Trophoblast cell (in vitro differentiated cells and primary cell): ENCODE measurements around the gene NELFE.
"Not testable (repeated sequence)": the region's sequence is repeated elsewhere in the genome, so short reads cannot be mapped to it uniquely, and the experiment has no call there.

ENCODE experiments used
- DNase-seq, 2 donors: peaks; one replicate each; pipeline ENCODE4 v3.0.0-alpha.2; 2016
- H2AFZ ChIP-seq: 2 replicates; pipeline ENCODE4 v1.6.1; 2013; ENCODE audit warnings: low read length, moderate library complexity, mild to moderate bottlenecking; ENCODE audit not compliant: insufficient read depth, poor library complexity
- H2AK5ac ChIP-seq: 2 replicates; pipeline ENCODE4 v1.6.1; 2013; ENCODE audit warnings: mild to moderate bottlenecking, low read length
- H2BK120ac ChIP-seq: 2 replicates; pipeline ENCODE4 v1.6.1; 2013; ENCODE audit warnings: low read length, mild to moderate bottlenecking, moderate library complexity; ENCODE audit not compliant: insufficient read depth, poor library complexity
- H2BK12ac ChIP-seq: 2 replicates; pipeline ENCODE4 v1.6.1; 2013; ENCODE audit warnings: mild to moderate bottlenecking, low read length, moderate library complexity
- H2BK5ac ChIP-seq: 2 replicates; pipeline ENCODE4 v1.6.1; 2013; ENCODE audit warnings: low read length, low read depth, moderate library complexity, mild to moderate bottlenecking; ENCODE audit not compliant: poor library complexity
- H3K14ac ChIP-seq: 2 replicates; pipeline ENCODE4 v1.6.1; 2013; ENCODE audit warnings: mild to moderate bottlenecking, low read length
- H3K18ac ChIP-seq: 2 replicates; pipeline ENCODE4 v1.6.1; 2013; ENCODE audit warnings: mild to moderate bottlenecking, low read length
- H3K23ac ChIP-seq: 2 replicates; pipeline ENCODE4 v1.6.1; 2013; ENCODE audit warnings: low read length
- H3K27ac ChIP-seq: 2 replicates; pipeline ENCODE4 v1.5.1; 2013; ENCODE audit warnings: low read depth, mild to moderate bottlenecking, inconsistent platforms, low read length, moderate library complexity
- H3K27me3 ChIP-seq: 2 replicates; pipeline ENCODE4 v1.6.1; 2013; ENCODE audit warnings: inconsistent platforms, mild to moderate bottlenecking, low read length, moderate library complexity; ENCODE audit not compliant: insufficient read depth
- H3K36me3 ChIP-seq, 2 experiments: 1 replicate in 1 of 2; 2 replicates in 1 of 2; pipeline ENCODE4 v1.6.1; 2013; ENCODE audit warnings: low read length in 2 of 2, mild to moderate bottlenecking in 2 of 2, moderate library complexity in 1 of 2; ENCODE audit not compliant: insufficient read depth in 2 of 2, control insufficient read depth in 1 of 2
- H3K4ac ChIP-seq: 2 replicates; pipeline ENCODE4 v1.6.1; 2013; ENCODE audit warnings: low read depth, mild to moderate bottlenecking, low read length, moderate library complexity
- H3K4me1 ChIP-seq, 2 experiments: 1 replicate in 1 of 2; 2 replicates in 1 of 2; pipeline ENCODE4 v1.6.1; 2013; ENCODE audit warnings: low read length in 2 of 2, mild to moderate bottlenecking in 2 of 2, moderate library complexity in 1 of 2; ENCODE audit not compliant: insufficient read depth in 2 of 2, control insufficient read depth in 1 of 2
- H3K4me2 ChIP-seq: 2 replicates; pipeline ENCODE4 v1.6.1; 2013; ENCODE audit warnings: inconsistent platforms, mild to moderate bottlenecking, low read length, moderate library complexity
- H3K4me3 ChIP-seq: 2 replicates; pipeline ENCODE4 v1.5.1; 2013; ENCODE audit warnings: mild to moderate bottlenecking, low read depth, low read length, inconsistent platforms
- H3K79me1 ChIP-seq: one replicate; pipeline ENCODE4 v1.6.1; 2013; ENCODE audit warnings: low read length
- H3K79me2 ChIP-seq: 2 replicates; pipeline ENCODE4 v1.6.1; 2013; ENCODE audit warnings: low read length, mild to moderate bottlenecking; ENCODE audit not compliant: control insufficient read depth, insufficient read depth, poor library complexity
- H3K9ac ChIP-seq: 2 replicates; pipeline ENCODE4 v1.6.1; 2013; ENCODE audit warnings: mild to moderate bottlenecking, low read length
- H3K9me3 ChIP-seq: 2 replicates; pipeline ENCODE4 v1.6.1; 2013; ENCODE audit warnings: low read depth, mild to moderate bottlenecking, control low read depth, inconsistent platforms, low read length; ENCODE audit not compliant: insufficient read depth
- H4K12ac ChIP-seq: 2 replicates; pipeline ENCODE4 v1.6.1; 2013; ENCODE audit warnings: low read depth, mild to moderate bottlenecking, low read length, moderate library complexity
- H4K8ac ChIP-seq: 2 replicates; pipeline ENCODE4 v1.6.1; 2013; ENCODE audit warnings: low read depth, mild to moderate bottlenecking, low read length, moderate library complexity
- H4K91ac ChIP-seq: one replicate; pipeline ENCODE4 v1.6.1; 2013; ENCODE audit warnings: low read depth, mild to moderate bottlenecking, low read length, moderate library complexity
- WGBS: extraction: QIAGEN DNeasy Blood & Tissue Kit; methylation state at CpG from one replicate; pipeline ENCODE4 v1.1.7; 2013; ENCODE audit warnings: missing lambda C conversion rate; ENCODE audit not compliant: insufficient read length, insufficient coverage; ENCODE audit errors: extremely low coverage; 5-methylcytosine and 5-hydroxymethylcytosine counted together

Gene NELFE

DNA sequence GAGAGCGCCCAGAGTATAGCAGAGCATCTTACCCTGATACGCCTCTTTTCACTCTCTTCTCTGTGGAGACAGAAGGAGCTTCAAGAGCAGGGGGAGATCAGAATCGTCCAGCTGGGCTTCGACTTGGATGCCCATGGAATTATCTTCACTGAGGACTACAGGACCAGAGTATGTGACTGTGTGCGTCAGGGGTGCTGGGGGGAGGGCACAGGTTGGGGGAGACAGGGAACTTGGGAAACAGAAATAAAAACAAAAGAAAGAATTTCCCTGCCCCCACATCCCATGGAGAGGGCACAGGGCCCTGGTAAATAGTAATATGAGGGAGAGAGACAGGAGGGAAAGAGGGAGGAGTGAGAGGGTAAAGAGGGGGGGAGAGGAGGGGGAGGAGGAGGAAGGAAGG lies 20.1 kb upstream of the NELFE start:
- DNase-seq, result no peak
- Histone ChIP-seq H3K27me3 (no peaks in the 10 kb centered on the region), H3K18ac (no peak overlapping the region), H3K23ac (no peak overlapping the region), H3K9ac (no peak overlapping the region), H2BK5ac (no peak overlapping the region), H3K79me2 (no peaks in the 10 kb centered on the region), H3K79me1 (no peaks in the 10 kb centered on the region), H3K36me3 (peaks cover 8 to 10% of the 10 kb centered on the region in 2 experiments), H4K12ac (no peak overlapping the region), H3K4ac (no peak overlapping the region), H3K4me3 (no peak overlapping the region), H3K14ac (no peak overlapping the region), H4K91ac (no peak overlapping the region), H2BK120ac (no peak overlapping the region), H2AK5ac (no peak overlapping the region), H3K4me2 (no peak overlapping the region), H2AFZ (no peak overlapping the region), H2BK12ac (no peak overlapping the region), H3K9me3 (no peaks in the 10 kb centered on the region), H3K27ac (no peak overlapping the region), H3K4me1 (no peaks in the 10 kb centered on the region), H4K8ac (no peak overlapping the region)
- no CpG with 5 or more reads among the region's 5 CpGs for WGBS

DNA sequence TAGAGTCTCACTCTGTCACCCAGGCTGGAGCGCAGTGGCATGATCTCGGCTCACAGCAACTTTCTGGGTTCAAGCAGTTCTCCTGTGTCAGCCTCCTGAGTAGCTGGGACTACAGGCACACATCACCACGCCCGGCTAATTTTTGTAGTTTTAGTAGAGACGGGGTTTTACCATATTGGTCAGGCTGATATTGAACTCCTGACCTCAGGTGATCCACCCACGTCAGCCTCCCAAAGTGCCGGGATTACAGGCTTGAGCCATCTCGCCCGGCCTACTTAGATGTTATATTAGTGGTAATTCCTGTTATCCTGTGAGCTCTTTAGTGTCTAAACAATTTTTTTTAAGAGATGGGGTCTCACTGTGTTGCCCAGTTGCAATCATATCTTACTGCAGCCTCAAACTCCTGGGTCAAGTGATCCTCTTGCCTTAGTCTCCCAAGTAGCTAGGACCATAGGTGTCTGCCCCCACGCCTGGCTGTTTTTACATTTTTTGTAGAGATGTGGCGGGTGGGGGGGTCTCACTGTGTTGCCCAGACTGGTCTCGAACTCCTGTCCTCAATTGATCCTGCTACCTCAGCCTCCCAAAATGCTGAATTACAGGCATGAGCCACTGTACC lies 19.2 kb upstream of the NELFE start:
- WGBS, result no CpG with 5 or more reads among the region's 12 CpGs
- H3K27me3 ChIP-seq, result no peaks in the 10 kb centered on the region

DNA sequence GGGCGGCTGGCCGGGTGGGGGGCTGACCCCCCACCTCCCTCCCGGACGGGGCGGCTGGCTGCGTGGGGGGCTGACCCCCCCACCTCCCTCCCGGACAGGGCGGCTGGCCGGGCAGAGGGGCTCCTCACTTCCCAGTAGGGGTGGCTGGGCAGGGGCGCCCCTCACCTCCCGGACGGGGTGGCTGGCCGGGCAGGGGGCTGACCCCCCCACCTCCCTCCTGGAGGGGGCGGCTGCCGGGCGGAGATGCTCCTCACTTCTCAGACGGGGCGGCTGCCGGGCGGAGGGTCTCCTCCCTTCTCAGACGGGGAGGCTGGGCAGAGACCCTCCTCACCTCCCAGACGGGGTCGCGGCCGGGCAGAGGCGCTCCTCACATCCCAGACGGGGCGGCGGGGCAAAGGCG lies 17.3 kb upstream of the NELFE start:
- H3K9me3 ChIP-seq, H2BK5ac ChIP-seq, H3K9ac ChIP-seq, H4K12ac ChIP-seq, H3K36me3 ChIP-seq, H3K14ac ChIP-seq, H2BK120ac ChIP-seq, H3K18ac ChIP-seq, H3K27me3 ChIP-seq, H2AK5ac ChIP-seq, DNase-seq, H3K4me3 ChIP-seq, H2BK12ac ChIP-seq, H4K91ac ChIP-seq, H3K4ac ChIP-seq, H3K79me2 ChIP-seq, H3K23ac ChIP-seq, H2AFZ ChIP-seq, H3K4me2 ChIP-seq, H3K27ac ChIP-seq, H4K8ac ChIP-seq: not testable (repeated sequence)
- Histone ChIP-seq H3K79me1 (peaks cover 11% of the 10 kb centered on the region), H3K4me1 (peaks cover 9 to 12% of the 10 kb centered on the region in 2 experiments)
- no CpG with 5 or more reads among the region's 30 CpGs for WGBS

More for the DNA sequence above, 19.2 kb upstream of the NELFE start:
- DNase-seq, result no peak
- no peak overlapping the region for H3K14ac ChIP-seq
- H3K4me2 ChIP-seq, result no peak overlapping the region
- no peak overlapping the region for H2AK5ac ChIP-seq
- H3K23ac ChIP-seq, result no peak overlapping the region
- H3K4me1 ChIP-seq, result peaks cover 2% of the 10 kb centered on the region in 2 experiments
- no peaks in the 10 kb centered on the region for H3K79me2 ChIP-seq
- H2BK5ac ChIP-seq, result no peak overlapping the region
- H2BK12ac ChIP-seq, result no peak overlapping the region
- no peaks in the 10 kb centered on the region for H3K79me1 ChIP-seq
- no peak overlapping the region for H4K91ac ChIP-seq
- no peak overlapping the region for H2AFZ ChIP-seq
- H3K4me3 ChIP-seq, result no peak overlapping the region
- H4K8ac ChIP-seq, result no peak overlapping the region
- H3K9me3 ChIP-seq, result no peaks in the 10 kb centered on the region
- no peak overlapping the region for H3K4ac ChIP-seq
- H2BK120ac ChIP-seq, result no peak overlapping the region
- no peak overlapping the region for H3K27ac ChIP-seq
- no peak overlapping the region for H3K9ac ChIP-seq
- no peak overlapping the region for H4K12ac ChIP-seq
- peaks cover 8 to 10% of the 10 kb centered on the region in 2 experiments for H3K36me3 ChIP-seq
- no peak overlapping the region for H3K18ac ChIP-seq

DNA sequence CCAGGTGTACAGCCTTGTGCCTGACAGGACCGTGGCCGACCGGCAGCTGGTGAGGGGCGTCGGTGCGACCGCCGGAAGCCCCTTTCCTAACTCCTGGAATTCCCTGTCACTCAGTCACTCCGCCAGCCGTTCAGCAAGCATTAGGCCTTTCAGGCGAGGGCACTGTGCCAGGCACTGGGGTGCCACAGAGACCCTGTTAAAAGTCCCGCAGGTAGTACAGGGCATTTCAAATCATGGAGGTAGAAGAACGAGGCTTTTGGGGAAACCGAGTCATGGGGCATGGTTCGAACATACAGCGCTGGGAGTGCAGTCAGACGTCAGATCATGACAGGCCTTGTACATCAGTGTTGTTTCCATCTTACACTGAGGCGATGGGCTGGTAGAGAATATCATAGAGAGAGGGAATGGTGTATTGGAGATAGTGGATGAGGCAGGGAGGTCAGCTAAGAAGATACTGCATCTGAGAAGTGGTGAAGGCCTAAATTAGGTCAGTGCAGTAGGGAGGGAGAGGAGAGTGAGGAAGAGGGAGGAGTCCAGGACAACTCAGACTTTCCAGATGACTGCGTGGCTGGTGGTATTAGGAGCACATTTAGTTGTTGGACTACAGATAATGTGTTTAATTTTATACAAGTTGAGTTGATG lies 14.1 kb upstream of the NELFE start:
- H3K9me3 ChIP-seq, result no peaks in the 10 kb centered on the region
- H3K79me1 ChIP-seq, result peaks cover 11% of the 10 kb centered on the region
- H2BK5ac ChIP-seq, result peak overlapping the region; percentile 1
- peak overlapping the region; percentile 92 for H4K91ac ChIP-seq
- H3K4me1 ChIP-seq, result peaks cover 9 to 12% of the 10 kb centered on the region in 2 experiments
- H3K23ac ChIP-seq, result no peak overlapping the region
- H2AK5ac ChIP-seq, result peak overlapping the region; percentile 49
- H2AFZ ChIP-seq, result peak overlapping the region; percentile 56
- no peak for DNase-seq
- H3K14ac ChIP-seq, result peak overlapping the region; percentile 74
- H3K36me3 ChIP-seq, result peaks cover 27 to 29% of the 10 kb centered on the region in 2 experiments
- H3K18ac ChIP-seq, result peak overlapping the region; percentile 20
- peak overlapping the region; percentile 80 for H3K27ac ChIP-seq
- H3K4me3 ChIP-seq, result peak overlapping the region; percentile 87
- peak overlapping the region; percentile 77 for H4K8ac ChIP-seq
- H3K27me3 ChIP-seq, result no peaks in the 10 kb centered on the region
- H3K4ac ChIP-seq, result peak overlapping the region; percentile 4
- H2BK12ac ChIP-seq, result no peak overlapping the region
- H3K79me2 ChIP-seq, result peaks cover 2% of the 10 kb centered on the region
- peak overlapping the region; percentile 47 for H3K9ac ChIP-seq
- peak overlapping the region; percentile 94 for H3K4me2 ChIP-seq
- no CpG with 5 or more reads among the region's 19 CpGs for WGBS
- H4K12ac ChIP-seq, result peak overlapping the region; percentile 85
- H2BK120ac ChIP-seq, result peak overlapping the region; percentile 14
